GM21390 (cell line): ENCODE measurements around the gene SEM1.
A peak's percentile ranks its signal among the peaks of the same experiment; 100 is the strongest.
"Not testable (repeated sequence)": the region's sequence is repeated elsewhere in the genome, so short reads cannot be mapped to it uniquely, and the experiment has no call there.

ENCODE experiments used
- ATAC-seq: cut with Tn5 transposase; IDR thresholded peaks from one replicate; pipeline ENCODE4 v1.9.1; 2021; ENCODE audit not compliant: unreplicated experiment

The SEM1 gene

DNA sequence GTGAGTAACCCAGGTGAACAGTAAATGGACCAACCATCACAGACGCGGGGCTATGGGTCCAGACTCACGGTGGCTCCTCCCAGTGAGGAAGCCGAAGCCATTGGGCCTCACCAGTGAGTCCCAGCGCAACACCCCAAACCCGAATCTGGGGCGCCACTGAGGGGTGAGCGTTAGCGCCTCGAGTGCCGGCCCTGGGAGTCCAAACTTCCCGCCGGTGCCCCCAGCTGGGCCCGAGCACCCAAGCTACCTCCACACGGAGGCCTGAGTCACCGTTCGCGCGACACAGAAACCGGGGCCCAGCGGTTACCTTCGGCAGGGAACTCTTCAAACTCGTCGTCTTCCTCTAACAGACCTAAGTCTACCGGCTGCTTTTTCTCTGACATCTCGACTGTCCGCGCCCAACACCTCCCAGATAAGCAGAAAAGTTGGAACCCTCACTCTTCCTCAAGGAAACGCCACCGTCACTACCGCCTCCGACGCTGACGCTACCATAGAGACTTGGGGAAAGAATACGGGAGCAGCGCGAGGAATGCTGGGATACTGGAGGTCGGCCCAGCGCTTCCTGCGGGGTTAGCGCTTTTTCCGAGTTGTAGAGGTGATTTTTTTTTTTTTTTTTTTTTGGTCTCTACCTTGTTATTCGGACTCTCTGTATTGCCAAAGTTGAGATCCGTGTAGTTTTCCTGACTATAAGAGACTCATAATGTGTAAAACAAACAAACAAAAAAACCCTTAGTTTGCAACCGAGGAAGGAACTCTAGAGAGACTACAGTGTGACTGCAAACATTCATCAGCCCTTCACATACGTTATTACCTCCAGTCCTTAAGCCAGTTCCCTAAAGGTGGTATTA lies at the start of gene SEM1:
Gene SEM1 (minus strand): TSS at position 466 of the 848 bp plus-strand sequence. CDS start 83 bp downstream, at position 383.
- ATAC-seq, result peak; percentile 91

GRCh38 chr7:96757880-96758279 lies 48.2 kb upstream of the SEM1 start:
- ATAC-seq, result not testable (repeated sequence)

DNA sequence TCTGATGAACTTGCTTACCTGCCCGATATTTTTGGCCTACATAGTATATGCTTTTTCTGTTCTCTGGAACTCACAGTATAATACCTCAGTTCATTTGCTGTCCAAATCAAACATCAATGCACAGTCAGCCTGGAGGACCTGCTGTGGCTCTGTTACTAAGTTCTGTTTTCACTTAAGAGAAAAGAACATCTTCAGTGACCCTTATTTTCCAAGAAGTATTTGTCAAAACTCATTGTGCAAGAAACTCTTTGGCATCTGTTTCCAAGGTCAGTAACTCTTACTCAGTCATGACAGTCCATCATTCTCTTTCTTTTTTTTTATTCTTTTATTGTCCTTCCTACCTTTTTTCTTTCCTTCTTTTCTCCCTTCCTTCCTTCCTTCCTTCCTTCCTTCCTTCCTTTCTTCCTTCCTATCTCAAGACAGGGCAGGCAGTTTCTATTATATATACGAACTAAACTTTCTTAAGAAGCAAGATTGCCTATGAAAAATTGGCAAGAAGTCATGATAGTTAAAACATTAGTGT lies 37.8 kb upstream of the SEM1 start:
- no peak for ATAC-seq

- ATAC-seq, result no peak
These were observed 30.5 kb upstream of the SEM1 start for GRCh38 chr7:96740130-96740529.

DNA sequence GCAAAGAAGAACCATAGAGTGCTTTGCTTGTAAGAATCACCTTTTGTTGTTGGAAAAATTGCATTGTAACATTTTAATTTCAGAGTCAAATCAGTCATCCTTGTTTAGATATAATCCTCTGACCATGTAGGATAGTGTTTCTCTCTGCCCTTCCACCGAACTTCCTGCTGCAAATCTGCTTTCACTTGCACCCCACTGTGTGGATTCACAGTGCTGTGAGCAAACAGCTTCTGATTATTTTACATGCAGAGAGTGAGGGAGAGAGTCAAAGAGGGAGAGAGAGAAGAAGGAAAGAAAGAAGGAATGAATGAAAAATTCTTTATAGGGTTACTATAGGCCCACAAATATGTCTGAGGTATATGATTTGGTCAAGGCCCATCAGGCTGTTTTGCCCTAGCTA lies 30.0 kb upstream of the SEM1 start:
- ATAC-seq, result no peak

DNA sequence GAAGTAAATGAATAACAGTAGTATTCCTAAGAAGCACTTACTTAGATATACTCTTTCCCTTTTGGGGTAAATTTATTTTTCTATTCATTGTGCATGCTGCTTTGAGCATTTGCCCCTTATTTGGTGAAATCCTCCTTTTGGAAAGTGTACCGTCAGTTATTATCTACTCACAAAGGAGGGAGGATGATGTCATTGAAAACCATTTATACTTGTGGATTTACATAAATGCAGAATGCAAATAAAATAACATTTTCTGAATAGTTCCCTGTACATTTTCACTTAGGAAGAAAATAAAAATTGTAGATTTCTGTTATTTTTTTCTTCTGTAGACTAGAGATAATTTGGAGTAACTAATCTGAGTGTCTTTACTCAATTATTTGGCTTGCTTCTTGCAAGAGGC lies 29.5 kb upstream of the SEM1 start:
- ATAC-seq, result no peak

- no peak for ATAC-seq
These were observed 29.1 kb upstream of the SEM1 start for GRCh38 chr7:96738705-96739104.

DNA sequence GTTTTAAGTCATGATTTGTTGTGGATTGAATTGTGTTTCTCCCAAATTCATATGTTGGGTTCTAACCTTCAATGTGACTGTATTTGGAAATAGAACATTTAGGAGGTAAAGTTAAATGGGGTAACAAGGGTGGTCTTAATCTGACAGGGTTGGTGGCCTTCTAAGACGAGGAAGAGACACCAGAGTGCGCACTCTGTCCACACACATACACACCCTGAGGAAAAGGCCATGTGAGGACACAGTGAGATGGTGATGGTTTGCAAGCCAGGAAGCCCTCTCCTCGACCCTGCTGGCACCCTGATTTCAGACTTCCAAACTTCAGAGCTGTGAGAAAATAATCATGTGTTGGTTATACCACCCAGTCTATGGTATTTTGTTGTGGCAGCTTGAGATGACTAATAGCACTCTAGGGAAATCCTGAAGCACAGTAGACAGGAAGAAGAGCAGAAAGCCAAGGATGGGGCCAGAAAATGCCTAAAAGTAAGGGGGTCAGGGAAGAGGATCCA lies 28.0 kb upstream of the SEM1 start:
- ATAC-seq, result no peak

DNA sequence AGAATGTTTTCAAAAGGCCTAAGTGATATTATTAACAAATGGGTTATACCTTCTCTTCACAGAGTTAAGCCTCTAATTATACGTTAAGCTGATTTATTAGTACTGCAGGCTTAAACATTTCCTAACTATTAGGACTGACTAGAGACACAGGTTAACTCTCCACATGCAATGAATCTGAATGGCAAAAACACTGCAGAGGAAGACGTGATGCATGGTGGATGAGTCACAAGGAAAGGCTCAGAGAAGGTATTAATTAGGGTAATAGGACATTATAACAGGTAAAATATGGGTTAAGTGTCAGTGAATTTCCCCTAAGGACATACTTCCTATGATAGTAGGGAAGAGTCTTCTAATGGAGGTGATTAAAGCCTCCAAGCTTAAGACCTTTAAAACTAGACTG lies 24.7 kb upstream of the SEM1 start:
- ATAC-seq, result no peak

- no peak for ATAC-seq
These were observed 20.2 kb upstream of the SEM1 start for GRCh38 chr7:96729820-96730219.

GRCh38 chr7:96728139-96728538 lies 18.5 kb upstream of the SEM1 start:
- no peak for ATAC-seq

DNA sequence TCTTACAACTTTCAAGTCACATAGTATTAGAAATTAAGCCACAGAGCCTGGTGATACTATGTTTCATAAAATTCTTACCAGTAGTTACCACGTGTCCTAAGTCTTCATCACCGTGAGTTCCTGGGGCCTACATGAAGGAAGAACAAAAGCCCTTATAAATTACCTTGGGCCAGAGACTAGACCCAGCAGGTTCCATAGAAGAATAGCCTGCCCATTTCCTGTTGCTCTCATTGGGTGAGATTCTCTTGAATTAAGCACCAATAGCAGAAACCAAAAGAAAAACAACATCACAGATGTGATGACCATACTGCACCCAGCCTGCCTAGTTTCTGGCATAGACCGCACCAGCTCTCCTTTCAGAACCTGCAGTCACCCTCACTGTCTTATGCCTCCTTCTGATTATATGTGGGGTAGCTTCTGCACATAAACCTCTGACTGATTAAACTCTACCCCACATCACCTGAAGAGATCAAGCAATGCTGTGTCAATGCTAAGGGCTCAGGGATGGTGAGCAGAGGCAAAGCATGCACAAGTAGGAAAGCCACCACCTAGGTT lies 18.0 kb upstream of the SEM1 start:
- ATAC-seq, result no peak

DNA sequence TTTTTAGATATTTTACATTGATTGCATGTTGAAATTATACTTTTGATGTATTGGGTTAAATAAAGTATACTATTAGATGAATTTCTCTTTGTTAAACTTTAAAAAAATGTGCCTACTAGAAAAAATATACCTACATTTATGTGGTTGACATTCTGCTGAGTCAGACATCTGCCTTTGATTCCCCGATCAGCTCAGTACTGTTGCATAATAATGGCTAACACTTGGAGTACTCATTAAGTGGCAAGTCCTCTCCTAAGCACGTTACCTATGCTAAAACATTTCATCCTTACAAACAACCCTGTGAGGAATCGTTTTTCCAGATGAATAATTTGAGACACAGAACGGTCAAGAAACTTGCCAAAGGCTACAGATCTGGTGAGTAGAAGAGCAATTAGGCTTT lies 14.0 kb upstream of the SEM1 start:
- ATAC-seq, result no peak

GRCh38 chr7:96722928-96723327 lies 13.3 kb upstream of the SEM1 start:
- not testable (repeated sequence) for ATAC-seq

DNA sequence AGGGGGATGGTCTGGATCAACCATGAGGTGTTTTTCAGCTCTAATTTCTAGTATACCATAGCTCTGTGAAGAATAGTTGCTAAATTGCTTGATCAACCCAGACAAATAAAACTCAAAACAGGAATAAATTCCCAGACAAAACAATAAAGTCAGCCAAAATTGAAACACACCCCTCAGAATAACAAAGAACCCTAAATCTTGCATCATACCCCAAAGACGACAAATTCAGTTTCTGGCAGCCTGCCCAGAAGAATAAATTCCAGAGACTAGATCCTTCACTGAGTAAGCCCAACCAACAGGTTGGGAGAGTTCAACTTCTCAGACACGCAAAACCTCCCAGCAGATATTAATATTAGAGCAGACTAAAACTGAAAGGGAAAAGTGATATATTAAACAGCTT lies 11.2 kb upstream of the SEM1 start:
- no peak for ATAC-seq

DNA sequence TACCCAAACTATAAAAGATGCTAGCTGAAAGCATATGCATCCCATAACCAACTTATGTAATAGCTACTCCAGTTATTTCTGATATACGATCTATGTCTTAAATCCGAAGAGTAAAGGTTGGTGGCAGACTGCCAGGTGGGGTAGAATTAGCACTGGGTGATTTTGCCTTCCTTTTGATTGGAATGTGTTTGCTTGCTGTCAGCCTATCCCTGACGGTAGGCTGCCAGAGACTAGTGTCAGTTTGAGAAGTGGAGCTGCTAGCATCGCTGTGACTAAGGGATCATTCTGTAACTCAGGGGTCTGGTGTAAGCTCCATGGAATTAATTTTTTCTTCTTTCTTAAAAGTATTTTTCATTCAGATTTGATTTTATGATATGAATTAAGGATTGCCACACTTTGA lies 9.5 kb upstream of the SEM1 start:
- ATAC-seq, result no peak

DNA sequence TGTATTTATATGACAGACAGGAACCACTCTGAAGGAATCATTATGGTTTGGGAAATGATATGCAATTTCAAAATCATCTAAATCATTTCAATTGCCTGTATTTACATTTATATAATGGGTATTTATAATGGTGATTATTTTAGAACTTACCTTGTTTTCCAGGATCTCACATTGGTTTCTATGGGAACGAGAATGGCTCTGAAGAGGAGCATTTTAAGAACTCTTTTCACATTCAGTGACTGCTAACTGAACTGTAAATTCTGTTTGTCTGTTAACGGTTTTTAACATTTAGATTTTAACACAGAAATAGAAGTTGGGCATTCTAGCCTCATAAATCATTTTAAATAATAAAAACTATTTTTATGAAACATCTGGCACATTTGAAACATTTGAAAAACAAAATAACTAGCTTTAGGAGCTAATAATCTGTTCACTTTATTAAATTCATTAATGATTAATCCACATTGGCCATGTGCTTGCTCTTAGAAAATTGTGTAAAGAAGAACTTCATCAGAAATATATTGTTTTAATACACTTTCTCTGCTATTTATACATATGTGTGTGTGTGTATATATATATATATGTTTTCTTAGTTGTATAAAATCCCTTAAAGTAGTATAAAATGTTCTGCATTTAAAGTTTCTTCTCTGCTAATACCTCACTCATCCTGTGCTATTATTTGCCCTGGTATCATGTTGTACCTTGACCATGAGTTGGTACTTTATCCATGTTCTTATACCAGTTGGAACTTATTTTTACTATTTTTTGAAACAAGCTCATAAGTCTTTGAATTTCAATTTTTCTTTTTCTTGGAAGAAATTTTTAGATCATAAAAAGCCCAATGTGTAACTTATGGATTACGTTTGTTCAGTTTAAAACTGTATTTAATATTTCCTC lies 8.7 kb upstream of the SEM1 start:
- ATAC-seq, result no peak

DNA sequence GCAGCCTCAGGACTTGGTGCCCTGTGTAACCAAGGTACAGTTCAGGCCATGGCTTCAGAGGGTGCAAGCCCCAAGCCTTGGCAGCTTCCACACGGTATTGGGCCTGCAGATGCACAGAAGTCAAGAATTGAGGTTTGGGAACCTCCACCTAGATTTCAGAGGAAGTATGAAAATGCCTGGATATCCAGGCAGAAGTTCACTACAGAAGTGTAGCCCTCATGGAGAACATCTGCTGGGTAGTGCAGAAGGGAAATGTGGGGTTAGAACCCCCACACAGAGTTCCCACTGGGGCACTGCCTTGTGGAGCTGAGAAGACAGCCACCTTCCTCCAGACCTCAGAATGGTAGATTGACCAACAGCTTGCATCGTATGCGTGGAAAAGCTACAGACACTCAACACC lies 3.4 kb upstream of the SEM1 start:
- no peak for ATAC-seq

DNA sequence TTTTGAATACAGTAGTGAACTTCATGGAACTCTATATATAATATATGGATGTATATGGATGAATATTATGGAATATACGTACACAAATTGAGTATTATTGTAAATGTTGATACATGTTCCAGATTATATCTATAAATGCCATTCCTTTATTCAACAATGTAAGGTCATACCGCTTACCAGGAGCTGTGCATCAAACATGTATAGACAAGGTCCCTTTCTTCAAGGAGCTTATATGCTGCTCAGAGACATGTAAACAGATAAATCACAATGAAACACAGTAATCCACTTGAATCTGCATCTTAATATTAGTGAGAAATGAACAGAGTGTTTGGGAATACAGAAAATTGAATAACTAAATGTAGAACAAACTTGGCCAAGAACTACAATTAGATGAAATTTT lies 898 bp upstream of the SEM1 start:
- no peak for ATAC-seq

GRCh38 chr7:96708872-96709271 lies 774 bp downstream of the SEM1 start:
- ATAC-seq, result peak; percentile 3
